Mucosa of descending colon (tissue), 3 donors: ENCODE results near the gene PLGRKT. TPM values are rescaled to one million over a fixed set of nuclear protein-coding genes. Genes with fewer than 3 reads are reported as not detected.
"Not testable (repeated sequence)": the region's sequence is repeated elsewhere in the genome, so short reads cannot be mapped to it uniquely, and the experiment has no call there.

ENCODE experiments used
- ATAC-seq: fragments of 200-7000 bp; cut with Tn5 transposase; one replicate; pipeline ENCODE4 v1.9.1; 2020; ENCODE audit warnings: mild to moderate bottlenecking, moderate library complexity
- DNase-seq, 3 donors: peaks; one replicate each; pipeline ENCODE4 v3.0.0-alpha.2; 2020
- H3K36me3 ChIP-seq: fragments of 200-600 bp; one replicate; pipeline ENCODE4 v1.8.0; 2021; ENCODE audit warnings: low read depth, mild to moderate bottlenecking
- H3K4me1 ChIP-seq: fragments of 200-600 bp; one replicate; pipeline ENCODE4 v1.8.0; 2021; ENCODE audit warnings: low read depth, mild to moderate bottlenecking
- H3K4me3 ChIP-seq: fragments of 200-600 bp; one replicate; pipeline ENCODE4 v1.8.0; 2021; ENCODE audit warnings: mild to moderate bottlenecking
- H3K9me3 ChIP-seq: fragments of 200-600 bp; one replicate; pipeline ENCODE4 v1.8.0; 2021; ENCODE audit warnings: mild to moderate bottlenecking
- CTCF ChIP-seq: fragments of 200-600 bp; IDR thresholded peaks from one replicate; pipeline ENCODE4 v1.8.0; 2022; ENCODE audit warnings: antibody characterized with exemption, mild to moderate bottlenecking
- intact Hi-C, 2 donors: fragments of 100-400 bp; cut with DNase I in 1 of 2; cut with micrococcal nuclease in 1 of 2; formaldehyde crosslinking; loops; one replicate each; pipeline versions ENCODE4 v1.11.0 to v1.11.1; 2022; cut with DNase I, micrococcal nuclease
- total RNA-seq, 3 donors: library from RNA; stranded (reverse); fragmentation: NEBNext Ultra II Directional in 2 of 3; extraction: Animal tissue kit (Norgen Biotek cat#: 25700) in 2 of 3; gene quantifications; one replicate each; pipeline versions ENCODE4 v1.2.1 to v1.2.4, GENCODE V29; 2021 to 2023
- donor health status: DM: no; HTN: no; CAD: no; lungs with moderate emphysema.
- donor health status: DM: no; HTN: no; CAD: no.
- donor health status: DM: no; HTN: yes; CAD: no.

PLGRKT gene
- total RNA-seq, 3 donors from 2014 or later, result 34.0 to 67.1 (median 53.0) TPM

GRCh38 chr9:5440426-5440825, 2.7 kb upstream of the PLGRKT start:
- Histone ChIP-seq H3K9me3 (no peaks in the 10 kb centered on the region), H3K4me3 (no peak overlapping the region), H3K4me1 (peaks cover 13% of the 10 kb centered on the region), H3K36me3 (no peaks in the 10 kb centered on the region)
- no peak for TF ChIP-seq CTCF
- DNase-seq, result no peak
- intact Hi-C loops, result no loop called here
- no peak for ATAC-seq

DNA sequence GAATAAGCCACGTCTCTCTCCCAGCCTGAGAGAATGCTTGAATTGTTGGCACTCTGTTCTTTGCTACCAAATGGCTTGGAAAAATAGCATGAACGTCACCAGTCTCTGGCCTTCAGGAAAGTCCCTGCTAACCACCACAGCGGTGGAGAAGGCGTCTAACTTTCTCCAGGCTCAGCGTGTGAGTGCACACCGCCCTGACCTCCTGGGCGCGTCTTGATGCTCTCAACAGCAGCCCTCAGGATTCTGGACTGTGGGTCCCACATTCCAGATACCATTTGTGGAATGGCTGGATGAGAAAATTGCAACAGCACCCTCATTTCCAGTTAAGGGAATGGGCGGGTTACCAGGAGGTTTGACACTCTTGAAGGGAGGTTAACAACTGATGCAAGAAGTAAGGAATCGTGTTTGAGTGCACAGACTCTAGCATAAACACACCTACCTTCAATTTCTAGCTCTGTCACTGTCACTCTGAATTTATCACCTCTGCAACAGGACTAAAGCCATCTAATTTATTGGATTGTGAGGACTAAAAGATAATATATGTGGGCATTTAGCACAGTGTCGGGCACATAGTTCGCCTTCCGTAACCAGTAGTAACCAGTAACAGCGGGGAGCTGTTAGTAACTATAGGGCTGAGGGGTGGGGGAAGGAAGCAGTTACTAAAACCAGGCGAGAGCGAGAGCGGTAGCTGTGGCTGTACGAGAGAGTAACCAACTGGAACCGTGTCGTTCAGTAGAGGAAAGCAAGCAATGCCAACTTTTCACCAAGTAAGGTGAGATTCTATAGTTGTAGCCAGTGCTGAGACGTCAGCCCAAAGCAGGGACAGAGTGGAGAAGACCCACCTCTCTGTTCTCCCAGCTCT, 807 bp upstream of the PLGRKT start:
- Histone ChIP-seq H3K9me3 (no peaks in the 10 kb centered on the region), H3K4me3 (peak overlapping the region; percentile 33), H3K36me3 (no peaks in the 10 kb centered on the region), H3K4me1 (peaks cover 14% of the 10 kb centered on the region)
- DNase-seq (peak; percentile 39 to 60 (median 56)), ATAC-seq (peak; percentile 16)
- intact Hi-C loops, result no loop called here
- TF ChIP-seq CTCF, result no peak

DNA sequence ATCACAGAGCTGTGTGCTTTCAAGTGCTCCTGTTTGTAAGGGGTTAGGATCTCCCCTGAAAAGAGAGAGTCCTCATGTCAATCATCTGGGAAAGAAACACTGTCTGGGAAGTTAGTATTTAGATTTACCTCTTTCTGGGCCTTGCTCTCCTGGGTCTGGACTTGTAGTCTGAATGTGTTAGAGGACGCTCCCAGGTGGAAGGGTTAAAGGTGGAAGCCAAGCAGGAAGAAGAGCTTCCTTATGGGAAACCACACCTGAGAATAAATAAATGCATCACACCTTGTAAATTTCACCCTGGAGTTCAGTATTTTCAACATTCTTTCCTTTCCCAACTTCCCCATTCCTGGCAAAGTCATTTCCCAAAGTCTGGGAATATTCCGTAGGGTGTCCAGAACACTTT, 1.3 kb downstream of the PLGRKT start:
- Histone ChIP-seq H3K4me3 (no peak overlapping the region), H3K4me1 (peaks cover 14% of the 10 kb centered on the region), H3K9me3 (no peaks in the 10 kb centered on the region), H3K36me3 (no peaks in the 10 kb centered on the region)
- intact Hi-C loops, result no loop called here
- no peak for TF ChIP-seq CTCF
- DNase-seq (peak in 1 of 3 donors; percentile 54), ATAC-seq (peak; percentile 69)

DNA sequence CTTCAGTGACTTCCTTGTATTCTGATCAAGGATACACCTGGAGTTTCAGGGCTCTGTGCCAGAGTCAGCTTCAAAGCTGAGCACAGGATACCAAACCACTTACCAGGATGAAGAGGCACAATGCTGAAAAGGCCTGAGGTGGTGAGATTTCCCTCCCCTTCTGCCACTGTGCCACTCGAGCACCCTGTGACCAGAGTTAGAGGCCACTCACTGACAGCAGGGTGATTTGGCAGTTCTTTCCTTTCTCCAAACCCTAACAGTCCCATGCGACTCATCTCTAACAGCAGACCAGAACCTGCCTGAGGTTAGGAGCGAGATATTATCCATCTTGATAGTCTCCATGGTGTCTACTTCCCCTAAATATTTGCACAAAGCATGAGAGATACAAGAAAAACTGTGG, 1.8 kb downstream of the PLGRKT start:
- Histone ChIP-seq H3K4me3 (no peak overlapping the region), H3K4me1 (peaks cover 14% of the 10 kb centered on the region), H3K36me3 (no peaks in the 10 kb centered on the region), H3K9me3 (no peaks in the 10 kb centered on the region)
- intact Hi-C loops, result no loop called here
- no peak for TF ChIP-seq CTCF
- peak in 1 of 3 donors; percentile 47 for DNase-seq
- ATAC-seq, result no peak

DNA sequence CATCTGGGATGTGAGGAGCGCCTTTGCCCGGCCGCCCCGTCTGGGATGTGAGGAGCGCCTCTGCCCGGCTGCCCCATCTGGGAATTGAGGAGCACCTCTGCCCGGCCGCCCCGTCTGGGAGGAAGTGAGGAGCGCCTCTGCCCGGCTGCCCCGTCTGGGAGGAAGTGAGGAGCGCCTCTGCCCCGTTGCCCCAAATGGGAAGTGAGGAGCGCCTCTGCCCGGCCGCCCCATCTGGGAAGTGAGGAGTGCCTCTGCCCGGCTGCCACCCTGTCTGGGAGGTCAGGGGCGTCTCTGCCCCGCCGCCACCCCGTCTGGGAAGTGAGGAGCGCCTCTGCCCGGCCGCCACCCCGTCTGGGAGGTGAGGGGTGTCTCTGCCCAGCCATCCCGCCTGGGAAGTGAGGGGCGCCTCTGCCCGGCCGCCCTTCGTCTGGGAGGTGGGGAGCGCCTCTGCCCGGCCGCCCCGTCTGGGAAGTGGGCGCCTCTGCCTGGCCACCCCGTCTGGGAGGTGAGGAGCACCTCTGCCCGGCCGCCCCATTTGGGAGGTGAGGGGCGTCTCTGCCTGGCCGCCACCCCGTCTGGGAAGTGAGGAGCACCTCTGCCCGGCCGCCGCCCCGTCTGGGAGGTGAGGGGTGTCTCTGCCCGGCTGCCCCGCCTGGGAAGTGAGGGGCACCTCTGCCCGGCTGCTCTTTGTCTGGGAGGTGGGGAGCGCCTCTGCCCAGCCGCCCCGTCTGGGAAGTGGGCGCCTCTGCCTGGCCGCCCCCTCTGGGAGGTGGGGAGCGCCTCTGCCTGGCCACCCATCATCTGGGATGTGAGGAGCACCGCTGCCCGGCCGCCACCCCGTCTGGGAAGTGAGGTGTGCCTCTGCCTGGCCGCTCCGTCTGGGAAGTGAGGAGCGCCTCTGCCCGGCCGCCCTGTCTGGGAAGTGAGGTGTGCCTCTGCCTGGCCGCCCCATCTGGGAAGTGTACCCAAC, 3.6 kb downstream of the PLGRKT start:
- H3K9me3 ChIP-seq, H3K36me3 ChIP-seq, H3K4me3 ChIP-seq, intact Hi-C loops, ATAC-seq: not testable (repeated sequence)
- H3K4me1 ChIP-seq, result peaks cover 14% of the 10 kb centered on the region
- DNase-seq, result peak in 1 of 3 donors; percentile 47

- intact Hi-C loops, DNase-seq, ATAC-seq, H3K4me3 ChIP-seq, H3K36me3 ChIP-seq, H3K9me3 ChIP-seq: not testable (repeated sequence)
- peaks cover 12% of the 10 kb centered on the region for H3K4me1 ChIP-seq
Measured at GRCh38 chr9:5433328-5433727, 4.4 kb downstream of the PLGRKT start.

DNA sequence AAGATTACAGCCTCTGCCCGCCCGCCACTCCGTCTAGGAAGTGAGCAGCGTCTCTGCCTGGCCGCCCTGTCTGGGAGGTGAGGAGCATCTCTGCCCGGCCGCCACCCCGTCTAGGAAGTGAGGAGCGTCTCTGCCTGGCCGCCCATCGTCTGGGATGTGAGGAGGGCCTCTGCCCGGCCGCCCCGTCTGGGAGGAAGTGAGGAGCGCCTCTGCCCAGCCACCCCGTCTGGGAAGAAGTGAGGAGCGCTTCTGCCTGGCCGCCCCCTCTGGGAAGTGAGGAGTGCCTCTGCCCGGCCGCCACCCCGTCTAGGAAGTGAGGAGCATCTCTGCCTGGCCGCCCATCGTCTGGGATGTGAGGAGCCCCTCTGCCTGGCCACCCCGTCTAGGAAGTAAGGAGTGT, 4.8 kb downstream of the PLGRKT start:
- intact Hi-C loops, H3K36me3 ChIP-seq, H3K4me3 ChIP-seq, H3K4me1 ChIP-seq, ATAC-seq, H3K9me3 ChIP-seq: not testable (repeated sequence)
- peak in 1 of 3 donors; percentile 50 for DNase-seq
